Stimulated activated CD4-positive, alpha-beta T cell treated with anti-CD3 and anti-CD28 coated beads, TNF-alpha, amount 100 ng/mL, for 24 hours (primary cell): ENCODE results near the gene OSBPL2.

Experiments used
- DNase-seq, 3 experiments: peaks; one replicate each; pipeline ENCODE4 v3.0.0-alpha.2; 2020; ENCODE audit warnings: low read depth in 3 of 3

OSBPL2 gene

GRCh38 chr20:62206388-62206775, 31.9 kb upstream of the OSBPL2 start:
- no peak for DNase-seq

GRCh38 chr20:62208061-62208794, 30.1 kb upstream of the OSBPL2 start:
- DNase-seq = no peak

GRCh38 chr20:62208795-62209755, 29.2 kb upstream of the OSBPL2 start:
- DNase-seq = no peak

GRCh38 chr20:62209850-62210495, 28.3 kb upstream of the OSBPL2 start:
- no peak for DNase-seq

DNA sequence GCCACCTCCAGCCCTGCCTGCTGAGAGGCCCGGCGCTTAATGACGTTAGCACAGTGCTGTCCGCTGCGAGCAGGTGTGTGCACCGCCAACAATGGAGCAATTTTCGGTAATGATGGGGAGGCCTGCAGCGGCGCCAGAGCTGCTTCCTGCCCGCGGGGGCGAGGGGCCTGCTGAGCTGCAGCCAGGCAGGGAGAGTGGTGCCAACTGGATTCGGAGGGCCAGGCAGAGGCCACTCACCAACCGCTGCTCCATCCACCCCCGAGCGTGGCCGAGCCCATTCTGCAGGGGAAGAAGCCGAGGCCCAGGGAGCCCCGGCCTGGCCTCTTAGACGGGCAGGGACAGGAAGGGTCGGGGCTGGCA, 27.8 kb upstream of the OSBPL2 start:
- DNase-seq = no peak

GRCh38 chr20:62211216-62211615, 27.1 kb upstream of the OSBPL2 start:
- DNase-seq = no peak

GRCh38 chr20:62211769-62212288, 26.5 kb upstream of the OSBPL2 start:
- no peak for DNase-seq

DNA sequence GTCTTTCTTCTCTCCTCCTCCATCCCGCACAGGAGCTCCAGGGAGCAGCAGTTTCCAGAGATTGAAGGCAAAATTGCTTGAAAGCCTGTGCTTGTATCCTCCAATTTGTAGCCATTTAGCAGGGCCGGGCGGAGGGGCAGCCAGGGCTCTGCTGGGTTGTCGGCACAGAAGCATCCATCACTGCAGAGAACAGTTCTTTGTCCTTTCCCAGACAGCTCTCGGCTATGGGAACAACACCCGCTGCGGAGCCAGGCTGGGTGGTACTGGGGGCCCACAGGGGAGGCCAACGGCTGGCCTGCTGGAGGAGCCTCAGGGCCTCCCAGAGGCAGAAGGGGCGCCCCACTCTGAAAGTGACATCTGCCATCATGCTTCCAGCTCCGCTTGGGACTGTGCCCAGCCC, 26.0 kb upstream of the OSBPL2 start:
- no peak for DNase-seq

GRCh38 chr20:62214067-62214466, 24.3 kb upstream of the OSBPL2 start:
- DNase-seq = no peak

GRCh38 chr20:62215020-62215990, 23.0 kb upstream of the OSBPL2 start:
- DNase-seq = no peak

GRCh38 chr20:62215991-62216635, 22.2 kb upstream of the OSBPL2 start:
- DNase-seq = no peak

DNA sequence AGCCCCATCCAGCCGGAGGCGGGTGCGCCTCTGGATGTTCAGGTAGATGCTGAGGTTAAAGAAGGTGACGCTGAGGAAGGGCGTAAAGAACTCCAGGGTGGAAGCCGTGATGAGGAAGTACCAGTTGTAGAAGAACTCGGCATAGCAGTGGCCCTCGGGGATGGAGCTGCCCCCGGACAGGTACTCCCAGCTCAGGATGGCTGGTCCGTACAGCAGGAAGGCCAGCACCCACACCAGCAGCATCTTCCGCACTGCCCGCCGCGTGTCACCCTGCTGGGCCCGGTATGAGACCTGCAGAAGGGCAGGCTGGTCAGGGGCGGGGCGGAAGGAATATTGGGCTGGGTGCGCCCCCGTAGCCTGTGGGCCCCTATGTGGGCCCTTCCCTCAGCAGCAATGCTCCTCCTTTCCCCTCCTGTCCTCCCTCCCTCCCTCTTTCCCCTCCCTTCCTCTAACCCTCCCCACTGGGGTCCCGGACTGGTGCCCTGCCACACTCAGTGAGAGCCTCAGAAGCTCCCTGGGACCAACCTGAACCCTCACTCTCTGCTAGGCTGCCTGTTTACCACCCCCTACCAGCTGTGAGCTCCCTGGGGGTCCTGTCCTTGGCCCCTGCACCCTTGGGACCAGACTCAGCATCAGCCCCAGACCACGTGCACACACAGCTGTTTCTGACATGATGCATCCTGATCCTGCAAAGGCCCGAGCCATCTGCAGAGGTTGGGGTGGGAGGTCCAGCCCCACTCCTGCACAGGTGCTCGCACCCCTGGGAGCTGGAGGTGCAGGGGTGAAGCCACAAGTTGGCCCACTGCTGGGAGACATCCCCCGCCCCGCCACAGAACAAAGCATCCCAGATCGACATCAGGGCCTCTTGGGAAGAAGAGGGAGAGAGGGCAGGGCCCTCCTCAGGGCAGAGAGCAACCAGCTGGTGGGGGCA, 21.4 kb upstream of the OSBPL2 start:
- no peak for DNase-seq

- no peak for DNase-seq
Observed at GRCh38 chr20:62217913-62218773, 20.2 kb upstream of the OSBPL2 start.

- DNase-seq = no peak
Observed at GRCh38 chr20:62219101-62219991, 19.0 kb upstream of the OSBPL2 start.

DNA sequence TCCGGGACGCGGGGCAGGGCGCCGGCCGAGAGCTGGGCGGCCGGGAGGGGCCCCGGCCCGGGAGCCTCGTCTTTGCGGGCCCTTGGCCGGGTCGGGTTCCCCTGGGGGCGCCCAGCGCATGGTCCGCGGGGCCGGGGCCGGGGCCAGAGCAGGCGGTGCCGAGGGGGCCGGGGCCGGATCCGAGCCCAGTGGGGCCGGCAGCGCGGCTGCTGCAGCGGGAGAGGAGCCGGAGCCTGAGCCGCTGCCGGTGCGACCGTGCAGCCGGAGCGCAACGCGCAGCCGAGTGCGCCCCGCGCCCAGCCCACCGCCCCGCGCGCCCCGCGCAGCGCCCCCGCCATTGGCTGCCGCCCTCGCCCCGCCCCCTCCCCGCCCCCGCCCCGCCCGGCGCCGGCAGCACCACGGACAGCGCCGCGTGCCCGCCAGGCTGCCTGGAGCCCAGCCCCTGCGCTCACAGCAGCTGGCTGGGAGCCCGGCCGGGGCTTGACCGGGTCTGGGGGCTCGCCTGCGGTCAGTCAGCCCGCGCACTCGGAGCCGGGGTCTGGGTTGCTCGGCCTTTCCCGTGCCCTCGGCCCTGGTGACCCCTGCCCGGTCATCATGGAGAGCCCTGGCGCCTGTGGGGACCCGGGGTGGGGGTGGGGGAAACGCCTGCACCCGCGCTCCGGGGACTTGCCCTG, 18.2 kb upstream of the OSBPL2 start, which contains the start of gene HRH3:
TSS of gene HRH3 (minus strand) at position 287 of the 674 bp plus-strand sequence. CDS start 308 bp downstream, outside the sequence.
- DNase-seq = peak in 1 of 3 experiments; percentile 24

- no peak for DNase-seq
Observed at GRCh38 chr20:62220666-62221568, 17.4 kb upstream of the OSBPL2 start.
